Hair follicular keratinocyte (primary cell): ENCODE measurements around the gene ABCF3. TPM values are rescaled to one million over a fixed set of nuclear protein-coding genes. Genes with fewer than 3 reads are reported as not detected.

Experiments
- total RNA-seq: library from RNA; depleted of rRNA; stranded (reverse); fragments of >200 nt; gene quantifications from 2 replicates; pipeline ENCODE4 v1.2.3, GENCODE V29; 2015

ABCF3 gene, protein sequence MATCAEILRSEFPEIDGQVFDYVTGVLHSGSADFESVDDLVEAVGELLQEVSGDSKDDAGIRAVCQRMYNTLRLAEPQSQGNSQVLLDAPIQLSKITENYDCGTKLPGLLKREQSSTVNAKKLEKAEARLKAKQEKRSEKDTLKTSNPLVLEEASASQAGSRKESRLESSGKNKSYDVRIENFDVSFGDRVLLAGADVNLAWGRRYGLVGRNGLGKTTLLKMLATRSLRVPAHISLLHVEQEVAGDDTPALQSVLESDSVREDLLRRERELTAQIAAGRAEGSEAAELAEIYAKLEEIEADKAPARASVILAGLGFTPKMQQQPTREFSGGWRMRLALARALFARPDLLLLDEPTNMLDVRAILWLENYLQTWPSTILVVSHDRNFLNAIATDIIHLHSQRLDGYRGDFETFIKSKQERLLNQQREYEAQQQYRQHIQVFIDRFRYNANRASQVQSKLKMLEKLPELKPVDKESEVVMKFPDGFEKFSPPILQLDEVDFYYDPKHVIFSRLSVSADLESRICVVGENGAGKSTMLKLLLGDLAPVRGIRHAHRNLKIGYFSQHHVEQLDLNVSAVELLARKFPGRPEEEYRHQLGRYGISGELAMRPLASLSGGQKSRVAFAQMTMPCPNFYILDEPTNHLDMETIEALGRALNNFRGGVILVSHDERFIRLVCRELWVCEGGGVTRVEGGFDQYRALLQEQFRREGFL
- total RNA-seq, result 29.8 and 41.6 TPM in 2 replicates

GRCh38 chr3:184186184-184186901, at the start of gene ABCF3:
TSS of gene ABCF3 (plus strand) at chr3:184186199. CDS start at chr3:184186208, 9 bp downstream.

GRCh38 chr3:184154885-184155643, 30.9 kb upstream of the ABCF3 start, which contains the start of gene DVL3:
TSS of gene DVL3 (plus strand) at chr3:184155377. CDS start at chr3:184155636, 259 bp downstream.

DNA sequence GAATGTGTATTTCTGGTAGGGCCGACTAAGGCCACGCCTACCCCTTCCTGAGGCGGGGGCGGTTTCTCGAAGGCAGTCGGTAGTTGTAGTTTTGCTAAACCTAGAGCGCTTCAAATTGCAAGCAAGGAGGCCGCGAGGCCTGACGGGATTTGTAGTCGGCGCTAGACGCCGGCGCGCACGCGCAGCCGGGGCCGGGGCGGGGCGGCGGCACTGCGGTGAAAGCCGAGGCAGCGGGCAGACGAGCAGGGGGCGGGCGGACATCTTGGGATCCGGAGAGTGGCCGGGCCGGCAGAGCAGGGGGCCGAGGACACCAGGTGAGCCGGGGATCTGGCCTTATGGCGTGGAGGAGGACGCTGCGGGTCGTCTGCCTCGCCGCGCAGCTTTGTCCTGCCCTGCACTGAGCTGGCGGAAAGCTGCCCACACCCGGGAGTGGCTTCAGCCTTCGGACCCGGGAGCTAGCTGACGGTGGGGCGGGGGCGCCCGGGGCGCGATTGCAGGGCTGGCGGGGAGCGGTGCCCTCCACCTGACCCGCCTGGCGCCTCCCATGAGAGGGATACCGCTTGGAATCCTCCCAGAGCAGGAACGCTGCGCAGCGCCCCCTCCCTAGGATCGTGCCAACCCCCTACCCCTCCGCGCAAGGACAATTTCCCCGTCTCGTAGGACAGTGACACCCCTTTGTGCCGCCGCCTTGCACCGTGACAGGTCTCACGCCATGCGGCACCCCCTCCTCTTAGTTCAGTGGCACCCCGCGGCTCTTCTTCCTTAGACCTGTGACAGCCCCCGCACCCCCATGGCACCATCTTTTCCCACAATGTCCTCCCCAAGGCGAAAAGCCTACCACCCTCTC, 11.1 kb upstream of the ABCF3 start, which contains the start of gene AP2M1:
AP2M1 (plus strand) TSS at position 210 of the 847 bp plus-strand sequence. CDS start 2,139 bp downstream, outside the sequence.

DNA sequence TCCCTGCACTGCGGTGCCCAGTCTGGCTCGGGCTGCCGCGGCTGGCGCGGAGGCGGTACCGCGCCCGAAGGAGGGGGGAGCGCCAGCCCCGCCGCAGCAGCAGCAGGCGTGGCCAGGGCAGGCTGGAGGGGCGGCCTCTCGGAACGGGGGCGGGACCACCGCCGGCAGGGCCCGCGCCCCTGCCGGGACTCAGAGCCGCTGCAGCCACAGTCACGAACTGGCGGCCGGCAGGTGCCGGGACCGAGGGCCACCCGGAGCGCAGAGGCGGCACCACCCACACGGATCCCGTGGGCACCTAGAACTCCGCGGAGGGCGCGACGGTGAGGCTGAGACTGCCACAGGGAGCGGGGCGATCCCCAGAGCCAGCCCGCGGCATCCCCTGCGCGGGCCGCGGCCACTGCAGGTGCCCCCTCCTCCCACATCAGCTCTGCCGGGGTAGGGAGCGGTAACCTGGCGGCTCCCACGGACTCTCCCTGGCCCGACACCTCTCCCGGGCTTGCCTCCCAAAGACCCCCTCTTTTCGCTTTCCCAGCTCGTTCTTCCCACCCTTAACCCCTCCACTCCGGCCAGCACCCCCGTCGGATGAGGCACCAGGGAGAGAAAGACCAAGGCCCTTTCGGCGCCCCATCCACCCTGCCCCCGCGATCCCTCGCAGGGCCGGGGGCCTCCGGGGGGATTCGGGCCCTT, 43.5 kb downstream of the ABCF3 start, which contains the start of gene VWA5B2:
VWA5B2 (plus strand) TSS at position 192 of the 687 bp plus-strand sequence. CDS start 944 bp downstream, outside the sequence.

Other genes starting within 250 kb of the ABCF3 start
- 7.3 and 7.5 TPM in 2 replicates for gene ABCC5, start 168.3 kb upstream of the ABCF3 start, total RNA-seq
- gene HTR3D, start 154.5 kb upstream of the ABCF3 start, total RNA-seq, result not detected in 2 replicates
- gene HTR3C, start 133.2 kb upstream of the ABCF3 start, total RNA-seq, result not detected in 2 replicates
- gene HTR3E, start 89.1 kb upstream of the ABCF3 start, total RNA-seq, result not detected in 2 replicates
- gene EIF2B5, start 50.8 kb upstream of the ABCF3 start, total RNA-seq, result 26.1 and 38.0 TPM in 2 replicates
- gene DVL3, start 30.8 kb upstream of the ABCF3 start, total RNA-seq, result 24.0 and 24.9 TPM in 2 replicates
- gene AP2M1, start 11.3 kb upstream of the ABCF3 start, total RNA-seq, result 241 and 285 TPM in 2 replicates
- not detected in 2 replicates for gene VWA5B2, start 43.4 kb downstream of the ABCF3 start, total RNA-seq
- 78.9 and 108 TPM in 2 replicates for gene ALG3, start 62.8 kb downstream of the ABCF3 start, total RNA-seq
- gene EEF1AKMT4, start 63.5 kb downstream of the ABCF3 start, total RNA-seq, result 12.5 and 18.3 TPM in 2 replicates
- 1.2 and 1.4 TPM in 2 replicates for gene CAMK2N2, start 75.4 kb downstream of the ABCF3 start, total RNA-seq
- gene ECE2, start 89.8 kb downstream of the ABCF3 start, total RNA-seq, result not detected in 2 replicates
- gene PSMD2, start 113.0 kb downstream of the ABCF3 start, total RNA-seq, result 672 and 923 TPM in 2 replicates
- gene EIF4G1, start 128.4 kb downstream of the ABCF3 start, total RNA-seq, result 319 and 487 TPM in 2 replicates
- 23.0 and 30.1 TPM in 2 replicates for gene FAM131A, start 151.4 kb downstream of the ABCF3 start, total RNA-seq
- 3.1 and 3.6 TPM in 2 replicates for gene CLCN2, start 175.4 kb downstream of the ABCF3 start, total RNA-seq
- 83.7 and 161 TPM in 2 replicates for gene POLR2H, start 175.5 kb downstream of the ABCF3 start, total RNA-seq
- gene THPO, start 192.0 kb downstream of the ABCF3 start, total RNA-seq, result not detected in 2 replicates
- gene CHRD, start 193.9 kb downstream of the ABCF3 start, total RNA-seq, result not detected in 2 replicates